HepG2 (cell line): ENCODE measurements around the gene CNPY4. TPM values are rescaled to one million over a fixed set of nuclear protein-coding genes. Genes with fewer than 3 reads are reported as not detected.

Experiments used
- BRD4 ChIP-seq: sonication (generic); formaldehyde crosslinking; IDR thresholded peaks from 2 replicates; pipeline ENCODE4 v1.4.0; 2020; ENCODE audit warnings: missing genetic modification reagents
- CBX5 ChIP-seq: sonication (generic); formaldehyde crosslinking; IDR thresholded peaks from 2 replicates; pipeline ENCODE4 v1.4.0; 2020; ENCODE audit warnings: missing genetic modification reagents, borderline replicate concordance
- DPF2 ChIP-seq: sonication (generic); formaldehyde crosslinking; IDR thresholded peaks from 2 replicates; pipeline ENCODE4 v1.4.0; 2020; ENCODE audit warnings: mild to moderate bottlenecking, low read depth, missing genetic modification reagents, borderline replicate concordance
- EP300 ChIP-seq, 3 experiments: sonication (generic) in 1 of 3; formaldehyde crosslinking in 1 of 3; IDR thresholded peaks; 2 replicates each; pipeline versions ENCODE4 v1.5.1 to v1.6.1; 2011 to 2020; ENCODE audit warnings: low read depth in 2 of 3, low read length in 2 of 3, borderline replicate concordance in 1 of 3, improper control_type of control experiment in 1 of 3, mild to moderate bottlenecking in 1 of 3, missing genetic modification reagents in 1 of 3, moderate library complexity in 1 of 3
- HCFC1 ChIP-seq: fragments of 150-350 bp; IDR thresholded peaks from 2 replicates; pipeline ENCODE4 v1.6.1; 2014; ENCODE audit warnings: low read depth, low read length
- HNF4A ChIP-seq: sonication (generic); formaldehyde crosslinking; IDR thresholded peaks from 2 replicates; pipeline ENCODE4 v1.4.0; 2020; ENCODE audit warnings: missing genetic modification reagents
- KDM5B ChIP-seq: sonication (generic); formaldehyde crosslinking; IDR thresholded peaks from 2 replicates; pipeline ENCODE4 v1.4.0; 2020; ENCODE audit warnings: missing genetic modification reagents, mild to moderate bottlenecking, borderline replicate concordance
- LBX2 ChIP-seq: sonication (generic); formaldehyde crosslinking; IDR thresholded peaks from 2 replicates; pipeline ENCODE4 v1.5.0; 2020; ENCODE audit warnings: missing genetic modification reagents, mild to moderate bottlenecking, borderline replicate concordance
- MIER2 ChIP-seq: IDR thresholded peaks from 2 replicates; pipeline ENCODE4 v1.6.1; 2016; ENCODE audit warnings: missing biosample characterization, missing genetic modification reagents
- MXD4 ChIP-seq: IDR thresholded peaks from 2 replicates; pipeline ENCODE4 v1.6.1; 2016; ENCODE audit warnings: mild to moderate bottlenecking, missing biosample characterization, missing genetic modification reagents
- NFE2 ChIP-seq: sonication (generic); formaldehyde crosslinking; IDR thresholded peaks from 2 replicates; pipeline ENCODE4 v1.4.0; 2020; ENCODE audit warnings: missing genetic modification reagents
- NONO ChIP-seq, 2 experiments: fragments of 450-650 bp in 1 of 2; sonication (generic) in 1 of 2; formaldehyde crosslinking in 1 of 2; IDR thresholded peaks in 1 of 2; conservative IDR thresholded peaks in 1 of 2; 2 replicates each; pipeline versions ENCODE4 v1.6.1 to v1.8.0; 2017 to 2022; ENCODE audit warnings: mild to moderate bottlenecking in 1 of 2, missing genetic modification reagents in 1 of 2, moderate library complexity in 1 of 2
- SP140L ChIP-seq: sonication (generic); formaldehyde crosslinking; IDR thresholded peaks from 2 replicates; pipeline ENCODE4 v1.4.0; 2020; ENCODE audit warnings: missing genetic modification reagents, borderline replicate concordance
- TARDBP ChIP-seq: sonication (generic); formaldehyde crosslinking; IDR thresholded peaks from 2 replicates; pipeline ENCODE4 v1.8.0; 2022; ENCODE audit warnings: mild to moderate bottlenecking, missing genetic modification reagents
- TBX3 ChIP-seq: fragments of 450-650 bp; IDR thresholded peaks from 2 replicates; pipeline ENCODE4 v1.6.1; 2017; ENCODE audit warnings: antibody characterized with exemption, mild to moderate bottlenecking, inconsistent platforms, borderline replicate concordance
- ZBTB21 ChIP-seq: sonication (generic); formaldehyde crosslinking; IDR thresholded peaks from 2 replicates; pipeline ENCODE4 v1.4.0; 2020; ENCODE audit warnings: missing genetic modification reagents
- ZNF20 ChIP-seq: sonication (generic); formaldehyde crosslinking; IDR thresholded peaks from 2 replicates; pipeline ENCODE4 v1.4.0; 2020; ENCODE audit warnings: mild to moderate bottlenecking, moderate library complexity, missing genetic modification reagents
- ZNF224 ChIP-seq: sonication (generic); formaldehyde crosslinking; IDR thresholded peaks from 2 replicates; pipeline ENCODE4 v1.5.0; 2020; ENCODE audit warnings: mild to moderate bottlenecking, missing genetic modification reagents
- ZNF235 ChIP-seq: sonication (generic); formaldehyde crosslinking; IDR thresholded peaks from 2 replicates; pipeline ENCODE4 v1.8.1; 2023; ENCODE audit warnings: mild to moderate bottlenecking, missing genetic modification reagents, borderline replicate concordance
- ZNF451 ChIP-seq: sonication (generic); formaldehyde crosslinking; IDR thresholded peaks from 2 replicates; pipeline ENCODE4 v1.5.0; 2020; ENCODE audit warnings: mild to moderate bottlenecking, missing genetic modification reagents
- ZNF563 ChIP-seq: sonication (generic); formaldehyde crosslinking; IDR thresholded peaks from 2 replicates; pipeline ENCODE4 v1.8.0; 2022; ENCODE audit warnings: mild to moderate bottlenecking, moderate library complexity, missing genetic modification reagents
- ZNF572 ChIP-seq: sonication (generic); formaldehyde crosslinking; IDR thresholded peaks from 2 replicates; pipeline ENCODE4 v1.5.1; 2020; ENCODE audit warnings: mild to moderate bottlenecking, missing genetic modification reagents
- ZNF577 ChIP-seq: sonication (generic); formaldehyde crosslinking; IDR thresholded peaks from 2 replicates; pipeline ENCODE4 v1.4.0; 2020; ENCODE audit warnings: mild to moderate bottlenecking, low read depth, missing genetic modification reagents, borderline replicate concordance
- ZNF7 ChIP-seq: IDR thresholded peaks from 2 replicates; pipeline ENCODE4 v1.6.1; 2016; ENCODE audit warnings: missing biosample characterization, missing genetic modification reagents
- ZNF747 ChIP-seq: sonication (generic); formaldehyde crosslinking; IDR thresholded peaks from 2 replicates; pipeline ENCODE4 v1.8.1; 2023; ENCODE audit warnings: missing genetic modification reagents, mild to moderate bottlenecking, borderline replicate concordance
- ZNF75D ChIP-seq: sonication (generic); formaldehyde crosslinking; IDR thresholded peaks from 2 replicates; pipeline ENCODE4 v1.8.1; 2023; ENCODE audit warnings: missing genetic modification reagents, mild to moderate bottlenecking, borderline replicate concordance
- ZNF839 ChIP-seq: sonication (generic); formaldehyde crosslinking; IDR thresholded peaks from 2 replicates; pipeline ENCODE4 v1.4.0; 2020; ENCODE audit warnings: missing genetic modification reagents, mild to moderate bottlenecking, borderline replicate concordance
- ZNF850 ChIP-seq: sonication (generic); formaldehyde crosslinking; conservative IDR thresholded peaks from 2 replicates; pipeline ENCODE4 v1.9.0; 2021; ENCODE audit warnings: mild to moderate bottlenecking, missing genetic modification reagents
- polyA plus RNA-seq, 8 experiments: library from polyadenylated mRNA; depleted of rRNA in 3 of 8; stranded (reverse) in 7 of 8; unstranded in 1 of 8; fragments of >200 nt; fragmentation: Illumina TruSeq in 4 of 8; extraction: Trizol in 4 of 8; gene quantifications; 2 replicates each; pipeline versions ENCODE4 v1.2.1 to v1.2.3, GENCODE V29; 2011 to 2016; ENCODE audit warnings: low read depth in 4 of 8, missing spikeins in 1 of 8, mixed read lengths in 1 of 8; ENCODE audit not compliant: insufficient read depth in 1 of 8
- total RNA-seq, 5 experiments: library from RNA; depleted of rRNA; stranded (reverse); fragments of >200 nt; fragmentation: Illumina TruSeq; extraction: Trizol; gene quantifications; 2 replicates each; pipeline ENCODE4 v1.2.3, GENCODE V29; 2016; ENCODE audit warnings: low read depth in 1 of 5
- TF ChIP-seq, protein P1 (sequence below): IDR thresholded peaks from 2 replicates; pipeline ENCODE4 v1.6.1; 2016; ENCODE audit warnings: missing compliant biosample characterization, missing genetic modification reagents, borderline replicate concordance

CNPY4 gene
- total and polyA plus RNA-seq, 2 of the 13 experiments (the other 11 are each of a cell fraction or from before 2014, with no cell fraction given), result 6.2 to 12.7 TPM

GRCh38 chr7:100158229-100159098 is 39.0 kb downstream of the CNPY4 start, which contains the start of gene TRAPPC14 (continued):
- TF ChIP-seq ZNF75D (CRISPR knock-in tag) (no peak), ZNF747 (CRISPR knock-in tag) (no peak), KDM5B (CRISPR knock-in tag) (peak; percentile 56; the same call in 1 of the 2 replicates), NFE2 (CRISPR knock-in tag) (no peak), NONO (IDR thresholded peaks at IDR 0.05) (no peak), NONO (CRISPR knock-in tag; conservative IDR thresholded peaks at IDR 0.05) (peak; percentile 51; the same call in 1 of the 2 replicates), ZNF563 (CRISPR knock-in tag) (no peak; the same call in 1 of the 2 replicates), MXD4 (peak; percentile 63; the same call in 1 of the 2 replicates), BRD4 (CRISPR knock-in tag) (no peak), ZBTB21 (CRISPR knock-in tag) (no peak), DPF2 (no peak), ZNF451 (CRISPR knock-in tag) (no peak), TARDBP (CRISPR knock-in tag) (0 out of 2 replicates have a peak, but pooled peaks have one; percentile 16), ZNF235 (CRISPR knock-in tag) (no peak), ZNF577 (CRISPR knock-in tag) (no peak), ZNF224 (no peak), ZNF850 (CRISPR knock-in tag) (no peak), MIER2 (CRISPR knock-in tag) (no peak), ZNF839 (CRISPR knock-in tag) (no peak), LBX2 (CRISPR knock-in tag) (no peak), HNF4A (CRISPR knock-in tag) (no peak), CBX5 (CRISPR knock-in tag) (peak; percentile 45; the same call in 1 of the 2 replicates), HCFC1 (no peak), EP300 (IDR thresholded peaks at IDR 0.05; ENCODE audit: low read depth in 2 of 2, low read length in 2 of 2) (0 out of 4 replicates have a peak, but pooled peaks of 1 of the 2 experiments have one; percentile 16), EP300 (CRISPR knock-in tag; IDR thresholded peaks at IDR 0.05; ENCODE audit: borderline replicate concordance) (no peak), TBX3 (no peak), SP140L (CRISPR knock-in tag) (no peak), ZNF7 (CRISPR knock-in tag) (no peak), ZNF20 (CRISPR knock-in tag) (no peak), ZNF572 (CRISPR knock-in tag) (no peak)
- TF ChIP-seq, protein P1, sequence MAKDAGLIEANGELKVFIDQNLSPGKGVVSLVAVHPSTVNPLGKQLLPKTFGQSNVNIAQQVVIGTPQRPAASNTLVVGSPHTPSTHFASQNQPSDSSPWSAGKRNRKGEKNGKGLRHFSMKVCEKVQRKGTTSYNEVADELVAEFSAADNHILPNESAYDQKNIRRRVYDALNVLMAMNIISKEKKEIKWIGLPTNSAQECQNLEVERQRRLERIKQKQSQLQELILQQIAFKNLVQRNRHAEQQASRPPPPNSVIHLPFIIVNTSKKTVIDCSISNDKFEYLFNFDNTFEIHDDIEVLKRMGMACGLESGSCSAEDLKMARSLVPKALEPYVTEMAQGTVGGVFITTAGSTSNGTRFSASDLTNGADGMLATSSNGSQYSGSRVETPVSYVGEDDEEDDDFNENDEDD (CRISPR knock-in tag), result no peak
